ENCODE results near the gene USP38. TPM values are rescaled to one million over a fixed set of nuclear protein-coding genes. Genes with fewer than 3 reads are reported as not detected.

USP38 gene
- total and polyA plus RNA-seq, 2 of the 4 experiments (the other 2 are of a cell fraction), result 5.5 to 17.0 TPM

- no peak overlapping the region for H4K91ac ChIP-seq (ENCODE audit: insufficient read depth, low read depth, low read length)
- H2AK9ac ChIP-seq (replicated peaks; ENCODE audit: low read depth, low read length, poor library complexity), result no peak overlapping the region
- no peak overlapping the region for H4K5ac ChIP-seq (ENCODE audit: low read depth, low read length)
- DNase-seq, result no peak
- intact Hi-C loops (cut with micrococcal nuclease) (no loop called here), dilution Hi-C loops (cut with HindIII; ENCODE audit: low sequenced_read_pairs, unreplicated experiment) (no loop called here), in situ Hi-C loops (cut with MboI; ENCODE audit: low sequenced_read_pairs) (no loop called here)
- peaks cover 2% of the 10 kb centered on the region; the same call in 1 of the 2 replicates for H3K4me1 ChIP-seq (ENCODE audit: control insufficient read depth, insufficient read depth, low read length)
- no peak overlapping the region for H2AK5ac ChIP-seq (ENCODE audit: low read depth, low read length)
- no peak overlapping the region for H2BK20ac ChIP-seq (ENCODE audit: low read depth, low read length)
- no peak overlapping the region for H4K8ac ChIP-seq (ENCODE audit: low read depth in 2 of 2, low read length in 2 of 2)
- no peaks in the 10 kb centered on the region for H3K27me3 ChIP-seq (ENCODE audit: control insufficient read depth, insufficient read depth, low read length)
- H3K14ac ChIP-seq (replicated peaks; ENCODE audit: low read depth, low read length), result no peak overlapping the region
- no peak overlapping the region for H3K56ac ChIP-seq (ENCODE audit: extremely low read depth, insufficient read depth, low read length)
- no peaks in the 10 kb centered on the region for H3K79me1 ChIP-seq (ENCODE audit: low read depth in 1 of 2, low read length in 2 of 2)
- H3K4me3 ChIP-seq (ENCODE audit: insufficient read depth, low read depth, low read length), result no peak overlapping the region
- no peak overlapping the region for H2BK15ac ChIP-seq (ENCODE audit: low read depth, low read length)
- H3K9ac ChIP-seq (ENCODE audit: low read depth, low read length), result no peak overlapping the region
- no peaks in the 10 kb centered on the region for H3K36me3 ChIP-seq (ENCODE audit: control insufficient read depth, insufficient read depth, low read length)
- BruUV-seq (replicated peaks), result no TSS peak
- CTCF ChIA-PET, result interaction anchor here (0.6 kb wide), 1 partner anchor 65 kb away, joined by 3 read pairs; no protein-coding TSS in a partner anchor
- H4K20me1 ChIP-seq (ENCODE audit: insufficient read depth, low read length), result no peaks in the 10 kb centered on the region
- H3K4me2 ChIP-seq (ENCODE audit: low read depth, low read length), result no peak overlapping the region
- H3K4ac ChIP-seq (ENCODE audit: low read depth, low read length), result no peak overlapping the region
- no peaks in the 10 kb centered on the region for H3K9me3 ChIP-seq (ENCODE audit: control insufficient read depth, insufficient read depth, low read length)
- no peak for ATAC-seq (ENCODE audit: low read depth)
- H2AFZ ChIP-seq (replicated peaks; ENCODE audit: low read length, poor library complexity), result no peak overlapping the region
- TF ChIP-seq RFX5 (IDR thresholded peaks at IDR 0.05; ENCODE audit: low read depth, low read length) (no peak), SMC3 (IDR thresholded peaks at IDR 0.05; ENCODE audit: low read depth, low read length) (no peak), NFE2L2 (IDR thresholded peaks at IDR 0.05; ENCODE audit: low read depth, low read length) (no peak), ELK1 (IDR thresholded peaks at IDR 0.05; ENCODE audit: borderline replicate concordance, low read depth, low read length) (no peak), RAD21 (IDR thresholded peaks at IDR 0.05; ENCODE audit: low read length) (no peak), MXI1 (IDR thresholded peaks at IDR 0.05; ENCODE audit: borderline replicate concordance, low read depth, low read length) (no peak), CHD1 (IDR thresholded peaks at IDR 0.05; ENCODE audit: low read depth, low read length) (no peak), BHLHE40 (IDR thresholded peaks at IDR 0.05; ENCODE audit: low read depth, low read length) (no peak), CEBPB (IDR thresholded peaks at IDR 0.05; ENCODE audit: low read depth, low read length) (no peak), MAFK (IDR thresholded peaks at IDR 0.05; ENCODE audit: low read depth, low read length) (no peak)
- H3K27ac ChIP-seq (ENCODE audit: insufficient read depth, low read length), result no peak overlapping the region
- H3K18ac ChIP-seq (ENCODE audit: low read depth, low read length), result no peak overlapping the region
- H2BK120ac ChIP-seq (ENCODE audit: low read depth, low read length), result no peak overlapping the region
- no peak overlapping the region for H2BK5ac ChIP-seq (ENCODE audit: low read depth, low read length, poor library complexity, severe bottlenecking)
- POLR2A ChIA-PET (ENCODE audit: unreplicated experiment), result no interaction called here
- no peaks in the 10 kb centered on the region; the same call in 1 of the 2 replicates for H3K9me1 ChIP-seq (ENCODE audit: insufficient read depth, low read length)
- H3K23ac ChIP-seq (ENCODE audit: low read depth, low read length), result no peak overlapping the region
Measured at GRCh38 chr4:143257356-143257755, 72.6 kb downstream of the USP38 start.

Measured in IMR-90 (cell line).